H1 (cell line): ENCODE data around the gene JAM2. TPM values are rescaled to one million over a fixed set of nuclear protein-coding genes. Genes with fewer than 3 reads are reported as not detected.

Experiments
- ATF2 ChIP-seq: IDR thresholded peaks from 2 replicates; pipeline ENCODE4 v1.6.1; 2012; ENCODE audit warnings: low read length, inconsistent platforms
- CBX8 ChIP-seq: fragments of 300-800, 300-1000 bp; sonication (generic); IDR thresholded peaks from 2 replicates; pipeline ENCODE4 v1.7.1; 2016; ENCODE audit warnings: low read depth, low read length, borderline replicate concordance
- CTBP2 ChIP-seq: IDR thresholded peaks from 2 replicates; pipeline ENCODE4 v1.7.0; 2011; ENCODE audit warnings: borderline replicate concordance, mild to moderate bottlenecking, moderate library complexity, mixed read lengths, low read length; ENCODE audit not compliant: insufficient read depth, insufficient read length
- KDM1A ChIP-seq: fragments of 200-600, 300-600 bp; sonication (generic); IDR thresholded peaks from 2 replicates; pipeline ENCODE4 v1.7.1; 2016; ENCODE audit warnings: mild to moderate bottlenecking, low read length, borderline replicate concordance
- KDM5A ChIP-seq: fragments of 200-600 bp; IDR thresholded peaks from 2 replicates; pipeline ENCODE4 v1.7.1; 2012; ENCODE audit warnings: mild to moderate bottlenecking, low read length, inconsistent platforms, mixed read lengths
- MAFK ChIP-seq: IDR thresholded peaks from 2 replicates; pipeline ENCODE4 v1.6.1; 2012; ENCODE audit warnings: low read depth, mild to moderate bottlenecking, improper control_type of control experiment, low read length
- POU5F1 ChIP-seq: IDR thresholded peaks from 2 replicates; pipeline ENCODE4 v1.6.1; 2011; ENCODE audit warnings: low read depth, mild to moderate bottlenecking, low read length, moderate library complexity
- RAD21 ChIP-seq, 2 experiments: IDR thresholded peaks in 1 of 2; conservative IDR thresholded peaks in 1 of 2; 2 replicates each; pipeline ENCODE4 v1.6.1; 2011; ENCODE audit warnings: low read depth in 2 of 2, low read length in 2 of 2, improper control_type of control experiment in 1 of 2, inconsistent platforms in 1 of 2, mild to moderate bottlenecking in 1 of 2, moderate library complexity in 1 of 2
- RFX5 ChIP-seq: IDR thresholded peaks from 2 replicates; pipeline ENCODE4 v1.6.1; 2011; ENCODE audit warnings: low read depth, low read length, improper control_type of control experiment, borderline replicate concordance
- RNF2 ChIP-seq: fragments of 200-900, 300-1000 bp; sonication (generic); IDR thresholded peaks from 2 replicates; pipeline ENCODE4 v1.7.1; 2016; ENCODE audit warnings: borderline replicate concordance, low read depth, mild to moderate bottlenecking, antibody characterized with exemption, low read length; ENCODE audit not compliant: poor library complexity, severe bottlenecking; ENCODE audit errors: missing control alignments
- SAP30 ChIP-seq: fragments of 300-600 bp; sonication (generic); IDR thresholded peaks from 2 replicates; pipeline ENCODE4 v1.7.1; 2012; ENCODE audit warnings: low read length, moderate library complexity, mild to moderate bottlenecking, inconsistent platforms; ENCODE audit not compliant: insufficient read depth, insufficient replicate concordance
- SIN3A ChIP-seq, 2 experiments: IDR thresholded peaks in 1 of 2; conservative IDR thresholded peaks in 1 of 2; 2 replicates each; pipeline ENCODE4 v1.6.1; 2011 to 2012; ENCODE audit warnings: low read length in 2 of 2, improper control_type of control experiment in 1 of 2, low read depth in 1 of 2, mild to moderate bottlenecking in 1 of 2
- SIX5 ChIP-seq: IDR thresholded peaks from 2 replicates; pipeline ENCODE4 v1.6.1; 2011; ENCODE audit warnings: mild to moderate bottlenecking, low read depth, low read length
- SRF ChIP-seq: IDR thresholded peaks from 2 replicates; pipeline ENCODE4 v1.6.1; 2011; ENCODE audit warnings: mild to moderate bottlenecking, low read depth, low read length, moderate library complexity
- TAF7 ChIP-seq: optimal IDR thresholded peaks from 2 replicates; pipeline ENCODE3; 2011; ENCODE audit warnings: low read depth, mild to moderate bottlenecking, inconsistent platforms, low read length, moderate library complexity, borderline replicate concordance
- polyA plus RNA-seq, 7 experiments: library from polyadenylated mRNA; depleted of rRNA in 3 of 7; stranded (reverse) in 5 of 7; unstranded in 2 of 7; fragments of >200 nt in 5 of 7; fragments of 200-250 nt in 2 of 7; gene quantifications; 1 replicate in 5 of 7; 2 replicates in 1 of 7; 4 replicates in 1 of 7; pipeline versions ENCODE4 v1.2.1 to v1.2.3, GENCODE V29; 2011 to 2013; ENCODE audit warnings: missing spikeins in 2 of 7, mixed read lengths in 2 of 7
- total RNA-seq: library from RNA; stranded (reverse); fragmentation: NEBNext Ultra II Directional; extraction: Animal tissue kit (Norgen Biotek cat#: 25700); gene quantifications from 2 replicates; pipeline ENCODE4 v1.2.1, GENCODE V29; 2021

Gene JAM2
- total and polyA plus RNA-seq, 2 of the 8 experiments (the other 6 are each of a cell fraction or from before 2014, with no cell fraction given), result 4.9 to 9.5 TPM

GRCh38 chr21:25639551-25640201 is 618 bp downstream of the JAM2 start (continued):
- TF ChIP-seq SAP30, result no peak
- no peak for TF ChIP-seq CTBP2
- TF ChIP-seq RNF2, result no peak
- peak; percentile 12 to 45; a peak in 3 of 4 replicates for TF ChIP-seq RAD21 (IDR thresholded peaks at IDR 0.05 in 1 of 2, conservative IDR thresholded peaks at IDR 0.05 in 1 of 2; ENCODE audit: low read depth in 2 of 2, low read length in 2 of 2)
- no peak for TF ChIP-seq SIX5
- TF ChIP-seq SRF, result no peak
- no peak for TF ChIP-seq CBX8
- no peak for TF ChIP-seq ATF2
- TF ChIP-seq SIN3A (conservative IDR thresholded peaks at IDR 0.05 in 1 of 2, IDR thresholded peaks at IDR 0.05 in 1 of 2; ENCODE audit: low read depth in 1 of 2, low read length in 2 of 2), result no peak
- no peak for TF ChIP-seq KDM1A
- TF ChIP-seq KDM5A, result no peak
- TF ChIP-seq MAFK, result no peak
- no peak for TF ChIP-seq POU5F1
- TF ChIP-seq RFX5, result no peak
- peak; percentile 61 for TF ChIP-seq TAF7
